NK-92 (cell line): ENCODE data around the gene RAD51AP1.
"Not testable (repeated sequence)": the region's sequence is repeated elsewhere in the genome, so short reads cannot be mapped to it uniquely, and the experiment has no call there.

Source experiments
- DNase-seq: peaks from one replicate; lab custom pipeline; 2025; ENCODE audit not compliant: unreplicated experiment; lab: John Stamatoyannopoulos, UW

RAD51AP1 gene, protein sequence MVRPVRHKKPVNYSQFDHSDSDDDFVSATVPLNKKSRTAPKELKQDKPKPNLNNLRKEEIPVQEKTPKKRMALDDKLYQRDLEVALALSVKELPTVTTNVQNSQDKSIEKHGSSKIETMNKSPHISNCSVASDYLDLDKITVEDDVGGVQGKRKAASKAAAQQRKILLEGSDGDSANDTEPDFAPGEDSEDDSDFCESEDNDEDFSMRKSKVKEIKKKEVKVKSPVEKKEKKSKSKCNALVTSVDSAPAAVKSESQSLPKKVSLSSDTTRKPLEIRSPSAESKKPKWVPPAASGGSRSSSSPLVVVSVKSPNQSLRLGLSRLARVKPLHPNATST

DNA sequence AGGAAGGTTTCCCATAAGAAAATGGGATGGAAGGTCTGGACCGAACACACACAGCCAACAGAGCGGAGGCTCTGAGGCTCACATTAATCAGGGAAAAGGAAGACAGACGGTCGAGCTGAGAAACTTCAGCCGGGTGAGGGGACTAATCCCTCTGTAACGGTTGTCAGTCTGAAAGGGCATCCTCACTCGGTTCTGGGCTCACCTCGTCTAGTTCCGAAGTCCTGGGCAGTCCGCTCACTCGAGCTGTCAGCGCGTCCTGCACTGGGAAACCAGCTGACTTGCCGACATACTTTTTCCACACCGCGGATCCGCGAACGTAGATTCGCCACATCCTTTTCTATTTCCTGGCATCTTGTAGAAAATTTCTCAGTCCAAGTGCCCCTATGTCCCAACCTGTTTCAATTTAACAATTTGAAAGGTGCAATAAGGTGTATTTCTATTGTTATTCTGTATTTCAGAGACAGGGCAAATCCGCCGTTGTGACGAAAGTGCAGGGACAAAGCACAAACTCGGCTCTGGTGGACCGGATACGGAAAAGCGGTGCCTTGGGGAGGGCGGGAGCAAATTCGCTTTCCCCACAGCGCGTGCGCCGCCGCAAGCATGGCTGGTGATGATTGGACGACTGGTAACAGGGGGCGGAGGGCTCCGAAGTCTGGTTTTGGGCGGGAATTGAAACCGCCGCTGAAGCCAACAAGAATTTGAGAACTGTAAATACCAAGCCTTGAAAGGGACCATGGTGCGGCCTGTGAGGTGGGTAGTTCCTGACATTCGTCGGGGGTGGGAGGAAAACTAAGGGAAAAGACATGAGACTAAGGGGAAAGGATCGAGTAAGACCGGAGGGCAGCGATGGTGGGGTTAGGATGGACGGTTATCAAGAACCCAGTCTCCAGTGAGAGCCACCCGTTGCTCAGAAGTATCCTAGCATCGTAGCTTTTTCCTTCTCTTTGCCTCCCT, at the start of gene RAD51AP1:
TSS of gene RAD51AP1 (plus strand) at position 684 of the 954 bp plus-strand sequence. CDS start at position 734, 50 bp downstream.
- peak; percentile 72 for DNase-seq

DNA sequence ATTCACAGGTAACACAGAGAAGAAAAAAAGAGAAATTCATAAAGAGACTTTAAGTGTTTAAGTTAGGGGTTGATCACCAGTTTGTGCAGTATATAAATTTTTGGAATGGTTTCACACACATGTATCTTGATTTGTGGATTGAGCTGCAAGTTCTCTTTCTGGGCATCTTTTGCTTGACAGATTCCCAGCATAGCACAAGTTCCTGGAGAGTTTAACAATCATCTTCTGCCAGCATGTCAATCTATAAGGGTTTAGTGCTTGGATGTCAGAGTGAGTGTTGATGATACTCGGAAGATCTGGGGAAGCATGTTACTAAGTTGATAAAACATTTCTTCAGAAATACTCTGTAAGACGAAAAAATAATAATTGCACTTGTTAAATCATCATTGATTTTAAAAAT, 49.1 kb upstream of the RAD51AP1 start:
- no peak for DNase-seq

DNA sequence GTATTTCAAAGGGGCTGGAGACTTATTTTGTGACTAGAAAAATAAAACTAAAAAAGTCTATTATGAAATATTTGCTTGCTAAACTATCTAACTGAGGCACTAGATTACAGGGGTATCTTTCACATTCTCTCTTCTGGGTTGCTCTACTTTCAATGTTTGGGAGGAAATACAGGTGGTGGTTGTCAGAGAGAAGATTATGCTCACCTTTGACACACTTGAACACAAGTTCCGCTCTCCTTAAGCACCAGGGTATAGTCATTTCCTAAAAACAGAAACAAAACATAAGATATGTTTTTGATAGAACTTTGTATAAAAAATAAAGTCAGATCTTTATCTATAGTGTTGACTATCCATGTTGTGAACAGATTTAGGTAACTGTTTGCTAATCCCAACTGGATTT, 47.7 kb upstream of the RAD51AP1 start:
- no peak for DNase-seq

DNA sequence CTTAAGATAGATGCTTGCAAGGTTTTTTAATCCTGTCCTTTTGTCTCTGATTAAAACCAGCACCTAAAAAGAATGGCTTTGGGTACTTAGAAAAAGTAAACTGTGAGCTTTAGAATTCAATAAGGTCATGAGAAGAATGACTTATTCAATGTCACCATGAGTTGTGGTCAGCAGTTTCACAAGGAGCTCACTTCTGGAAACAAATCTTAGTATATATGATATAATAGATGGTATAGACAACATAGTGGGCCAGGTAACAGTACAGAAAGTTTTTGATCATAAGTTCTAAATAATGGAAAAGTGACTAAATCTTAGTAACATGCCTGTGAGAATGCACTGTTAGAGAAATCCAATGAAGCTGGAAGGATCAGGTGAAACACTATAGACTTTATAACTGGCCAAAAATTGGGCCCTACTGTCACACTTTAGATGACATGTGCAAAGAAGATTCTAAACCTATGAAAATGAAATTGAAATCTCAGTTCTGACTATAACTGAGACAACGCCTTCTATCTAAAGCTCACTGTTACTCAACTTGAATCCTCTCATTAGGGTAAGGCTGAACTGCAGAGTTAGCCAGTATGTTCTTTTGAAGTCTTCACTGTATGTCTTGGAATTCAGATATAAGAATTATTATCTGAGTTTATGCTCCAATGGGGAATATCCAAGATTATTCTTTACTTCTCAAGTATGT, 42.4 kb upstream of the RAD51AP1 start:
- DNase-seq, result no peak

DNA sequence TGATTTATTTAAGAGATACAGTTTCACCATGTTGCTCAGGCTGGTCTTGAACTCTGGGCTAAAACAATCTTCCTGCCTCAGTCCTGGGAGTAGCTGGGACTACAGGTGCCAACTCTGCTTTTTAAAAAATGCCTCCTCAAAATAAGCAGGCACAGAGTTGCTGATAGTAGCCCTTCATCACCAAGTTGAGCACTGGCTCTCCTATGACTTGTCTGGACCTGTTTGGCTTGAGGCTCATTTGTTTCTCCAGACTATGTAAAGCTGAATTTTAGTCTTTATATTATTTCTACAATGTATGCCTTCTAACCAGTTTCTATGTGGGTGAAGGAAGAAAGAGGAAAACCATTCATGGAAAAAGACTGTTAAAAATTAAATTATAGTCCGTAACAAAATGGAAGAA, 39.5 kb upstream of the RAD51AP1 start:
- DNase-seq, result no peak

DNA sequence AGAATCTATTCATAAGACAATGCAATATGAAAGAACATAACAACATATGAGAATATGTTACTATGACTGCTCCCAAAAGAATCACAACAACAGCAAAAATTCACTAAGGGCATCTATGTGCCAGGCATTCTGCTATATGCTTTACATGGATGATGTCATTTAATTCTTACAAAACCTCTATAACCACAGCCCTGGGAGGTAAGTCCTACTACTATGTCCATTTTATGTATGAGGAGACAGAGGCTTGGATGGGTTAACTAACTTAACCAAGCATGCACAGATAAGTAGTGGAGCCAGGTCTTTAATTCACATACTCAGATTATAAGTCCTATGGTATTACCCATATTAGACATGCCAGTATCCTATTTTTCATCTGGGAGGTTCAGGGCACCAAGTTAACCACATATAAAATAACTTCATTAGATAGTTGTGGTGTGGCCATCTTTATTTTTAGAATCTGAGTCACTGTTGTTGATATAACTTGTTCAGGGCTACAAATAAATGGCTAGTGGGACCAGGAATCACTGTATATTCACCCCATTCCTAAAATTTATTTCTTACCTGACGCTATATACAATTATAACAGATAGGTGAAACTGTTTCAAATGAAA, 33.2 kb upstream of the RAD51AP1 start:
- DNase-seq, result no peak

DNA sequence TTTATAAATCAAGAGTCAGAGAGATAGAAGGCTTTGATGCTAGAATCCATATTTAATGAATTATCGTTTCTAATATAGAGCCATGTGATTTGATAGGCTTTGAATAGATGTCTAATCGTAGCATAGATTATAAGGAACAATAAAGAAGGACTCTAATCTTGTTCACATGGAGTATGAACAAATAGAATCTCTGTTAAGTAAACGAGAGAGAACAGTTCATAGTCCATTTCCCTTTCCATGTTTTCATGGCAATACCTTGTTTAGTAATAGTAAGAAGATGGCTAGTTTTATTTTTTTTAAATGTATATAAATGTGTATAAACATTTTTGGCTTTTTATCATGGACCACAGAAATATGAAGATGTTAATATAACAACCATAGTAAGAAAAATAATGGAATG, 32.3 kb upstream of the RAD51AP1 start:
- DNase-seq, result no peak

DNA sequence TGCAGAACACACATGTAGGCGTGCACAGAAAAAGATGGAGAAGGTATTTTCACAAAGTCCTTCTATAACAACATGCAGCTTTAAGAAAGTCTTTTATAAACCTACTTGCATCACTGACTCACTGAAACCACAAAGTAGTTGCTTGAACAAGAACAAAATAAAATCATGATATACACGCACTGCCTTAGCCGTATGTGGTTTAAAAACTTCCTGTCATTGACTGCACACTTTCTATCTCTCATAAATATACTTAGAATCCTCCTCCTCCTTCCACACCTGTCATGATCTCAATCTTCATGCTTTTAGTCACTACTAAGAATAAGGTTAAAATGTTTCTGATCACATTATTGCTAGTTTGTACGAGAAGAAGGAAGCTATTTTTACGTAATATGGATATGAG, 31.8 kb upstream of the RAD51AP1 start:
- DNase-seq, result no peak

DNA sequence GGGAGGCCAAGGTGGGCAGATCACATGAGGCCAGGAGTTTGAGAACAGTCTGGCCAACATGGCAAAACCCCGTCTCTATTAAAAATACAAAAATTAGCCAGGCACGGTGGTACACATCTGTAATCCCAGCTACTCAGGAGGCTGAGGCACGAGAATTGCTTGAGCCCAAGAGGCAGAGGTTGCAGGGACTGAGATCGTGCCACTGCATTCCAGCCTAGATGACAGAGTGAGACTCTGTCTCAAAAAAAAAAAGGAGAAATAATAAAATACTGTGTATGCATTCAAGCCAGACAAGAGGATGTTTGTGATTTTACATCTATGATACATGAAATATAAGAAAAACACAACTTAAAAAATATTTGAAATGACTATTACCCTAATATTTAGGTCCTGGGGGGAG, 30.2 kb upstream of the RAD51AP1 start:
- DNase-seq, result not testable (repeated sequence)

DNA sequence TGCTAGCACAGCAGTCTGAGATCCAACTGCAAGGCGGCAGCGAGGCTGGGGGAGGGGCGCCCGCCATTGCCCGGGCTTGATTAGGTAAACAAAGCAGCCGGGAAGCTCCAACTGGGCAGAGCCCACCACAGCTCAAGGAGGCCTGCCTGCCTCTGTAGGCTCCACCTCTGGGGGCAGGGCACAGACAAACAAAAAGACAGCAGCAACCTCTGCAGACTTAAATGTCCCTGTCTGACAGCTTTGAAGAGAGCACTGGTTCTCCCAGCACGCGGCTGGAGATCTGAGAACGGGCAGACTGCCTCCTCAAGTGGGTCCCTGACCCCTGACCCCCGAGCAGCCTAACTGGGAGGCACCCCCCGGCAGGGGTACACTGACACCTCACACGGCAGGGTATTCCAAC, 29.4 kb upstream of the RAD51AP1 start:
- DNase-seq, result not testable (repeated sequence)

DNA sequence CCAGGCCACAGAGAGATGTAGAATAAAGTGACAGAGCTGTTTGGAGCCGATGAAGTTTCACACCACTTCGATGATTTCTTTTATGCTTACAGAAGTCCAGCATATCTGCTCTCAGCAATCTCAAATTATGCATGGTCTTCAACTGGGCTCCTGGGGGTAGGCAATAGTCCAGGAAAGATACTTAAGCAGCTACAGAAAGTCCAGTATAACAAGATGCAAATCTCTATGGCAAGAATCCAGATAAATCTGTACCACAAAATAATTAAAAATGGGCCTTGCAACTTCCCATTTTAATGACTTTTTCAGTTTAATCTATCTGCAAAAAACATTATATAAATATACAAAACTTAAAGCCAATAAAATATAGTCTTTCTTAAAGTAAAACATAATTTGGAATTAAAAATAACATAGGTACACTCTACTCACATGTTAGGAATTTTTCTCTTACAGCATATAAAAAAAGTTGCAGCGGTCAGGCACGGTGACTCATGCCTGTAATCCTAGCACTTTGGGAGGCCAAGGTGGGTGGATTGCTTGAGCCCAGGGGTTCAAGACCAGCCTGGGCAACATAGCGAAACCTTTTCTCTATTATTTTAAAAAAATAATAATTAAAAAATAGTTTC, 20.5 kb upstream of the RAD51AP1 start:
- DNase-seq, result no peak

DNA sequence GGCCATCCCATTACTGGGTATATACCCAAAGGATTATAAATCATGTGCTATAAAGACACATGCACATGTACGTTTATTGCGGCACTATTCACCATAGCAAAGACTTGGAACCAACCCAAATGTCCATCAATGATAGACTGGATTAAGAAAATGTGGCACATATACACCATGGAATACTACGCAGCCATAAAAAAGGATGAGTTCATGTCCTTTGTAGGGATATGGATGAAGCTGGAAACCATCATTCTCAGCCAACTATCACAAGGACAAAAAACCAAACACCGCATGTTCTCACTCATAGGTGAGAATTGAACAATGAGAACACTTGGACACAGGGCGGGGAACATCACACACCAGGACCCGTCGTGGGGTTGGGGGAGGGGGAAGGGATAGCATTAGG, 15.2 kb upstream of the RAD51AP1 start:
- DNase-seq, result not testable (repeated sequence)

DNA sequence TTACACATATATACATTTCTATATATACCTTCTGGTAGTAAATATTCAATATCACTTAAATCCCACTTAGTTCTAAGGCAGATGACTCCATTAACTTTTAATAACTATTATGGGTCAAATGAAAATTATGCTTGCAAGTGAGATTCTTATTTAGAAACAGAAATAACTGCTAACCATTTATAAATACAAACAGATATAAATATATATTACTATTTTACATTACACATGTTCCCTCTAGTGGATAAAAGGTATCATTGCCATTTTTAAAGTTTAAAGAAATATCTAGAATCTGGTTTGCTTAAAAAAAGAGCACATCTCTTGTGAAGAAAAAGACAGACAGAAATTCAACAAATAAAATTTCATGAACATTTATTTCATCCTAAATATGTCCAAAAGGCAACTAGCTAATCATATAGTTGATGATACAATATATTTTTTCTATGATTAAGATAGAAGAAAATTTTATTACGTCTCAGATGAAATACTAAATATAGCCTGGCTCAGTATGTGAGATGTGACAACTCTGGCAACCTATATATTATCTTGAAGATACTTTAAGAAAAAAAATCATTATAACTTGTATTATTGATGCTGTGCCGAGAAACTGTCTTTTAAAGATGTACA, 11.7 kb upstream of the RAD51AP1 start:
- no peak for DNase-seq

DNA sequence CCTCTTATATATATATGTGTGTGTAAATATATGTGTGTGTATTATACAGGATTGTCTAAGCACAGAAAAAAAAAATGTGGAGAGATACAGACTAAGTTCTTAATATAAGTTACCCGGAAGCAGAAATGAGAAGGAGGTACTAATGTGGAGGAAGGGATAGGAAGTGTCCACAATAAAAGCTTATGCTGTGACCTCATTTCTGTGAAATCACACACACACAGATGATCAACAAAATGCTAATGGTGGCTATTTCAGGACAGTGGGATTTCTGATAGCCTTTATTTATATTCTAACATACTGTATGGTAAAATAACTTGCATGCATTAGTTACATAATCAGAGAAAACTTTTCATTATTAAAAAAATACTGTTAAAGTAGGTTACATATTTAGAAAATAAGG, 8.5 kb upstream of the RAD51AP1 start:
- DNase-seq, result no peak

DNA sequence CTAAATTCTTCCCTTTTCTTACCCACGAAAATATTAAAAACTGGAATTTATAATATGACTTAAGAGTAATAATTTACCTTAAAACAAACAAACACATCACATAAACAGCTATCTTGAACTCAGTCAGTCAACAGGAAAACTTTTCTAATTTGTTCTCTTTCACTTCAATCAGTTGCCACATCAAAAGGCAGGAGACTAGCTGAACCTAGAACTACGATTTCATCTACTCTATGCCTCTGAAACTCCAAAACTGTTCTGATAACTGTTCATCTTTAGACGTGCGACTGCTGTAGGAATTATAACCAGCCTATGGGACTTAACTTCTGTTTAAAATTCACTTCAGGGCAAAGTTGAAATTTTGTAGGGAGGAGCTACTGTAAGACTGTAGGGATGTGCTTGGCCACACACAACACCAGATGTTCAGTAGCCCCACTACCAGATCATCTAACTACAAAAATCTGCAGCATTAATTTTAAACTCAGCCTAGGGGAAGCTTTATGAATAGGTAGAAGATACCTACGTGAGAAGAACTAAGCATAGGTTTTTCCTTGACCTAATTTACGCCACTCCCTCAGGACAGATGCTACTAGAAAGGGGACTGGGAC, 7.6 kb upstream of the RAD51AP1 start:
- DNase-seq, result no peak

DNA sequence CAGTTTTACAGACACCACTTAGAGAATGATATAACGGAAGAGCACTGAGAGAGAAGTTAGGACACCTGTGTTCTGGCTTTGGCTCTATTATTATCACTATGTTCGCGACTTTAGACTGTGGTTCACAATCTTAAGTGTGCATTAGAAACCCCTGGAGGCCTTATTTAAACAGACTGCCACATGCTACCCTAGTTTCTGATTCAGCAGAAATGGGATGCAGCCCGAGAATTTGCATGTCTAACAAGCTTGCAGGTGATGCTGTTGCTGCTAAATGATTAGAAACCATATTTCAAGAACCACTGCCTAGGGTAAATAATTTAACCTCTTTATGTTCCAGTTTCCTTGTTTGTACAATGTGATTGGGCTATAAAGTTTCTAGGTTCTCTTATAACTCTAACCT, 3.6 kb upstream of the RAD51AP1 start:
- DNase-seq, result no peak

DNA sequence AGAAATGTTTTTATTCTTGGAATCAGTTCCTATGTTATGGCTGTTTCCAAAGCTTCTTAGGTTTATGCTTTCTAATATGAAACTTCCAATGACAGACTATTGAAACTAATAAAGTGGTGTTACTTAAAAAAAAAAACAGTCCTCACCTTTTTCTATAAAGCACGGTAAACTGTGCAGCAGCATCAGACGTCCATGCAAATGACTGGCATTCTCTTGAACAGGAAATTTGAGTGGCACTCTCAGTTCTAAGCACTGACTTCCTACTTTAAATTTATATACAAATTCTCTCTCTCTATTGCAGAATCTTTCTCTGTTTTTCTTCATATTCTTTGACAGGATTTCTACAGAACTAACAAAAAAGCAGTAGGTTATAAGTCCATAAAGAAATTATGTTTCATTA, 2.8 kb upstream of the RAD51AP1 start:
- DNase-seq, result no peak

DNA sequence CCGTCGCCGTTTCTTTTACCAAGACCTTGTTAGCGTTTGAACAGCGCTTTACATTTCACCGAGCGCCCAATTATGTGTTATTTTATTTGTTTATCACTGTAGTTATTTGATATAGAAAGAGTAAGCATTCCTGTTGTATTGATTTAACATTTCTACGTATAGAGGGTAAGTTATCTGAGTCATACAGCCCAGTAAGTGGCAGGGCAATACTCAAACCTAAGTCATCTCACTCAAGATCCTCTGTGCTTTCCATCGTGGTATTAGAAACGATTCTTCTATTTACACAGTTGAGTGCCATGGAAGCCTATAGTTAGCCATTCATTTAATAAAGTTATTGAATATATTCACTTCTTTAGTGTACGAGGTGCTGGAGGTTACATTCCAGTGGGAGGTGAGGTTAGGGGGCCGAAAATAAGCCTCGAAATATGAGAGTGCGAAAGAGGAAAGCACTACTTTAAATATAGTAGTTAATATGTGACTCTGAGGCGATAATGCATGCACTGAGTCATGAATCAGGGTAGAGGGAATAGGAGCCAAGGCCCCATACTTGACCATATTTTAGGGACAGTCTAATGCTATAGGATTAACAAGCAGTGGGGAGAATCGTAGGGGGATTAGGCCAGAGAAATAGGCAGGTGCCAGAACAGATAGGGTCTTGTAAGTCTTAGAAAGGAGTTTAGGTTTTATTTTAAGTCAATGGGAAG, 629 bp downstream of the RAD51AP1 start:
- DNase-seq, result no peak

DNA sequence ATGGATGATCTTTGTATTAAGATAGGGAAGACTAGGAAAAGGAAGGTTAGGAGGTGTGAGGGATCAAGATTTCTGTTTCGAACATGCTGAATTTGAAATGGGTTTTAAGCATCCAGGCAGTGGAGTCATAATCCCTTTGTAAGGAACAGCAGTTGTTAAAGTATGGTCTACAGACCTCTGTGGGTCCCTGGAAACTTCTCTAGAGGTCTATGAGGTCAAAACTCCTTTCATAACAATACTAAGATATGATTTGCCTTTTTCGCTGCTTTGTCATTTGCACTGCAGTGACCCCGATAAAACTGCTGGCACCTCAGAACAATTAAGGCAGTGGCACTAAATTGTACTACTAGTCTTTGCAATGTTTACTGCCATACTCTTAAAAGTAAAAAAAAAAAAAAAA, 1.5 kb downstream of the RAD51AP1 start:
- no peak for DNase-seq
